LNCAP (cell line): Measurements from ENCODE around the gene NDUFAF2.

Experiments
- TF ChIP-seq, protein P1 (sequence below): fragments of 450-650 bp; IDR thresholded peaks from 2 replicates; pipeline ENCODE4 v1.5.1; 2017; ENCODE audit warnings: mild to moderate bottlenecking

Gene NDUFAF2

DNA sequence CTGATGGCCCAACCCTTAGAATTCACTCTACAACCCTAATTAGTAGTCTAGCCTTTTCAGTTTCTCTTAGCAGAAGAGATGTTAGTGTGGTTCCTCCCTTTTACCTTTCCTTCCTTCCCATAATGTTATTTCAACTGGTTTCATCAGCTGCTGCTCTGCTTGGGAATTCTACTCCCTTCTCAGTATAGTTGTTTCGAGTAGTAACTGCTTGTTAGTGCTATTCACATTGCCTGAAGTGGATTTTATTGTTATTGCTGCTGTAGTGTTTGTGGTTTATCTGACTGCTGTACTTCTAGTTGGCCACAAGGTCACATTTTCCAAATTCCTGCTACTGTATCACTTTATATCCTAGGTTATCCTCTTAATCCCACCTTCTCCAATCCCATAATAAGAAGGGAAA is 187.6 kb downstream of the NDUFAF2 start:
- TF ChIP-seq, protein P1, sequence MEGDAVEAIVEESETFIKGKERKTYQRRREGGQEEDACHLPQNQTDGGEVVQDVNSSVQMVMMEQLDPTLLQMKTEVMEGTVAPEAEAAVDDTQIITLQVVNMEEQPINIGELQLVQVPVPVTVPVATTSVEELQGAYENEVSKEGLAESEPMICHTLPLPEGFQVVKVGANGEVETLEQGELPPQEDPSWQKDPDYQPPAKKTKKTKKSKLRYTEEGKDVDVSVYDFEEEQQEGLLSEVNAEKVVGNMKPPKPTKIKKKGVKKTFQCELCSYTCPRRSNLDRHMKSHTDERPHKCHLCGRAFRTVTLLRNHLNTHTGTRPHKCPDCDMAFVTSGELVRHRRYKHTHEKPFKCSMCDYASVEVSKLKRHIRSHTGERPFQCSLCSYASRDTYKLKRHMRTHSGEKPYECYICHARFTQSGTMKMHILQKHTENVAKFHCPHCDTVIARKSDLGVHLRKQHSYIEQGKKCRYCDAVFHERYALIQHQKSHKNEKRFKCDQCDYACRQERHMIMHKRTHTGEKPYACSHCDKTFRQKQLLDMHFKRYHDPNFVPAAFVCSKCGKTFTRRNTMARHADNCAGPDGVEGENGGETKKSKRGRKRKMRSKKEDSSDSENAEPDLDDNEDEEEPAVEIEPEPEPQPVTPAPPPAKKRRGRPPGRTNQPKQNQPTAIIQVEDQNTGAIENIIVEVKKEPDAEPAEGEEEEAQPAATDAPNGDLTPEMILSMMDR: no peak

DNA sequence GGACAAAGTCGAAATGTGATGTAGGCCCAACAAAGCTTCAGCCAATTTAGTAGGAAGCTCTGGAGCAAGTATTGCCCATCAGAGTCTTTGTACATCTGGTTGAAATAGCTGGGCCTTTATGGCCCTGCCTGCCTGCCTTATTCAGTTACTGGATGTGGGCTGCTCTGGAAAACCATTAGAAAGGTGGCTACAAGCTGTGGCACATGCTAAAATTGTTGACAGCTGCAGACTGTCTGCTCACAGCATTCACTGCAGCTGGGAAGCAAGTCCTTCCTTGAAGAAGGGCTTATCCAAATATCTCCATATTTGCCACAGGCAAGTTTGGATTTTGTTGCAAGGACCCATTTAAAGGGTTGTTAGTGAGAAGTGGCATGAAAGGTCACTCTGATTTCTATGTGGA is 192.8 kb downstream of the NDUFAF2 start:
- TF ChIP-seq, protein P1: no peak

DNA sequence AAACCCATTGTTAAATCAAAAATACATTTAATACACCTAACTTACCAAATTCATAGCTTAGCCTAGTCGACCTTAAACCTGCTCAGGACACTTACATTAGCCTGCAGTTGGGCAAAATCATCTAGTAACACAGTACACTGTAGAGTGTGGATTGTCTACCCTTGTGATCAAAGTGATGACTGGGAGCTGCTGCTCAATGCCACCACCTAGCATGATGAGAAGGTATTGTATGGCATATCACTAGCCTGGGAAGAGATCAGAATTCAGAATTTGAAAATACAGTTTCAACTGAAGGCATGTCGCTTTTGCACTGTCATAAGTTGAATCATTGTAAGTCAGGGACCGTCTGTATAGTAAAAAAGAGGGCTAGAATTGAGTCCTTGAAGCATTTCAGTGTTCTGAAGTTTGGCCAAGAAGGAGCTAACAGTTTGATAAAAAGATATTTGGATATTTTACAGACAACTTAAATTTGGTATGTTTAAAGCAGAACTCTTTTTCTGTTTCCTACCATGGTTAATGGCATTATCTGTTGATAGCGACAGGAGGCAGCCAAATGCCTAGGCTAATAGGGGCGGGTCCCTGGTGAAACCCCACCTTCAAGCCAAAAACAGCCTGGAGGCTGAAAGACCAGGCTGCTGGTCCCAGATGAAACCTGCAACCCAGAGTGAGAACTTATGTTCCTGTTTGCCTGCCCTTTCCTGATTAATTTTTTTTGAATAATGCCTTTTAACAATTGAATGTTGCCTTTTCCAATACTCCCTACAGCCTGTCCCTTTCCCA is 194.3 kb downstream of the NDUFAF2 start:
- TF ChIP-seq, protein P1: no peak; the same call in 1 of the 2 replicates

DNA sequence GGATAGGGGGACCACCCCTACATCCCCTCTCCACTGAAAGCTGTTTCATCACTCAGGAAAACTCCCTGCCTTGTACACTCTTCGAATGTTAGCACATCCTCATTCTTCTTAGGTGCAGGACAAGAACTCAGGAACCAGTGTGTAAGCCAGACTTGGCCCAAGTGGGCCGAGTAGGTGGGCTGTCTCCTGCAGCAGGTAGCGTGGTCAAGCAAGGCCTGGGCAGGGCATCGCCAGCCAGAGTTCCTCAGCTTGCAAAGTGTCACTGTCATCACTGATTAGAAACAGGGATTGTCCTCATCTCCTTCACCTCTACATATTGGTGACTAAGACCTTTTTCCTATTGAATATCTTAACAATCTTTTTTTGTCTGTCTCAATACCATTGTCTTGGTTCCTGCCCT is 194.9 kb downstream of the NDUFAF2 start:
- TF ChIP-seq, protein P1: no peak

DNA sequence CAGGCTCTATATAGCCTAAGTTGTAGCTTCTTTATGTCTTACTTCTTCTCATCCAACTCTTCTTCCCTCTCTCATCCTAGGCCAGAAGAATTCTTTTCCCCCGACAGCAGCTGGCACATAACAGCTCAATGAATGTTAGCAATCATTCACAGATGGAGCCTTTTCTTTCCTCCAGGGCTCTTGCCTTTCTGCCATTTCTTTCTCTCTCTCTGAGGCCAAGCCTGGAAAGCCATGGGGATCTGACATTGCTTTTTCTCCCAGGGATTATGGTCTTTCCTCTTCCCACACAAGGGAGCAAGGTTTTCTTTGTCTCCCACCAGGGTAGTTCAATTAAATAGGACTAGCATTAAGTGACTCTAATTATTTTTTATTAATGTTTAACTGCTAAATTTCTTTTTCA is 196.8 kb downstream of the NDUFAF2 start:
- TF ChIP-seq, protein P1: no peak

DNA sequence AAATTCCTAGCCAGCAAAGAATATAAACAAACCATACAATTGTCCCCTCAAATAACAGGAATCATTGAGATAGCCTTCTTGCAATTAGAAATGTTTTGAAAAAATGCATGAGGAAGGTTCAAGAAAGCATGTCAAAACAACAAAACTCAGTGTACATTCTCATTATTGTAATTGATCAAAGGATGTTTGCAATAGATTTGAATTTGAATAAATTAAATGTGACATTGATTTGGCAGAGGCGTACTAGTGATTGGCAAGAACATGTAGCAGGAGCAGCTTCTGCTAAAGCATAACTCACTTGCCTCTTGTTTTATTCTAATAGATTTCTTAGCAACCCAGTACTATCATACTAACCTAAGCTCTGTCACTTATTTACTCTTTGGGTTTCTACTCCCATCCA is 197.4 kb downstream of the NDUFAF2 start:
- TF ChIP-seq, protein P1: no peak

DNA sequence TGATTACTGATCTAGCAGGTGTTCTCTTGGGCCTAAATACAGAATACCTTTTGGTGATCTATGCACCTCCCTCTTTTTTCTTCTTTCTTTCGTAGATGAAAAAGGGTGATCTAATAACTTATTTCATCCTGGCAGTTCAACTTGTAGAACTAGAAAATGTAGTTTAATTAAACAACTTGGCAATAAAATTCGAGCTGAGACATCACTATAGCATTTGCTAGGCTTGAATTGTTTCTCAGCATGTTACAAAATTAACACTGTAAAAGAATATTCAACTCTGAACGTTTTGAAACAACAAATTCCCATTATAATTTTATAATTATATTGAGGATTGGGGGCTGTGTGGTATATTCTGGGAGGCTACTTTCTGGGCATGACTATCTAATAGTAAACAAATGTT is 197.8 kb downstream of the NDUFAF2 start:
- TF ChIP-seq, protein P1: no peak

DNA sequence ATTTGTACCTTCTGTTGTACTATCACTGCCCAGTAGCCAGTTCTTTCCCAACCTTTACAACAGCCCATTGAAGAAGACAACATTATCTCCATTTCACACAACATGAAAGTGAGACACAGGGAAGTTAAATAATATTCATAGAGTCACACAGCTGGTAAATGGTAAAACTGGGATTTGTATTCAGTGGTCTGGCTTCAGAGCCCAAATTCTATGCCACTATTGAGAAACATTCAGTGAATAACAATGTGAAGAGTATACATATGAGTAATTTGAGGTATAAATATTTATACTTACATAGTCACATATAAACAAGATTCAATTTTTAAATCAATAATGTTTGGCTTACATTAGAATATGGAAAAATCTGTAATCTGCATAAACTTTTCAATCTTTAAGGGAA is 203.5 kb downstream of the NDUFAF2 start:
- TF ChIP-seq, protein P1: no peak
